WTC11 (cell line): ENCODE measurements around the gene CABP7. TPM values are rescaled to one million over a fixed set of nuclear protein-coding genes. Genes with fewer than 3 reads are reported as not detected.

Source experiments
- ATAC-seq: fragments of 200-7000 bp; cut with Tn5 transposase; 2 replicates; pipeline ENCODE4 v1.10.0; 2021; ENCODE audit warnings: mild to moderate bottlenecking, moderate library complexity
- CTCF ChIA-PET: fragments of 300-600 bp; sonication (Branson Sonifier 250); formaldehyde crosslinking; loops from one replicate; lab custom pipeline; 2021; ENCODE audit warnings: antibody characterized with exemption; lab: Charles Lee
- POLR2A ChIA-PET: fragments of 350-600 bp; sonication (Branson Sonifier 250); formaldehyde crosslinking; loops from one replicate; lab custom pipeline; 2021; ENCODE audit warnings: antibody characterized with exemption; lab: Charles Lee
- DNase-seq: peaks from one replicate; pipeline ENCODE4 v3.0.0; 2021; ENCODE audit warnings: low spot score
- H3K27ac Mint-ChIP-seq: 2 replicates; pipeline ENCODE4 v1.8.0; 2021; ENCODE audit warnings: mixed read lengths
- H3K27me3 Mint-ChIP-seq: 2 replicates; pipeline ENCODE4 v1.8.0; 2021; ENCODE audit warnings: low read depth, mild to moderate bottlenecking, moderate library complexity, mixed read lengths
- H3K36me3 Mint-ChIP-seq: 2 replicates; pipeline ENCODE4 v1.8.0; 2021; ENCODE audit warnings: mixed read lengths
- H3K4me1 Mint-ChIP-seq: 2 replicates; pipeline ENCODE4 v1.8.0; 2022; ENCODE audit warnings: mixed read lengths
- H3K4me3 Mint-ChIP-seq: 2 replicates; pipeline ENCODE4 v1.8.0; 2021; ENCODE audit warnings: mild to moderate bottlenecking, moderate library complexity, mixed read lengths
- H3K9me3 Mint-ChIP-seq: 2 replicates; pipeline ENCODE4 v1.8.0; 2021; ENCODE audit warnings: mixed read lengths
- ATF6 ChIP-seq: sonication (generic); formaldehyde crosslinking; IDR thresholded peaks from 2 replicates; pipeline ENCODE4 v1.8.1; 2023; ENCODE audit warnings: mild to moderate bottlenecking, missing genetic modification reagents
- CTCF ChIP-seq: fragments of 200-600 bp; IDR thresholded peaks from 2 replicates; pipeline ENCODE4 v1.8.0; 2022; ENCODE audit warnings: antibody characterized with exemption
- EMX1 ChIP-seq: fragments of 250-450 bp; sonication (Bioruptor Pico); IDR thresholded peaks from 2 replicates; pipeline ENCODE4 v1.8.0; 2021; ENCODE audit warnings: mild to moderate bottlenecking
- GRHL2 ChIP-seq: fragments of 250-450 bp; sonication (Bioruptor Pico); IDR thresholded peaks from 2 replicates; pipeline ENCODE4 v1.8.0; 2022; ENCODE audit warnings: mild to moderate bottlenecking, moderate library complexity; ENCODE audit not compliant: insufficient replicate concordance, severe bottlenecking
- GTF2I ChIP-seq: fragments of 250-450 bp; sonication (Bioruptor Pico); conservative IDR thresholded peaks from 2 replicates; pipeline ENCODE4 v1.4.0; 2021; ENCODE audit warnings: mild to moderate bottlenecking
- MYBL2 ChIP-seq: sonication (generic); formaldehyde crosslinking; IDR thresholded peaks from 2 replicates; pipeline ENCODE4 v1.8.1; 2023; ENCODE audit warnings: mild to moderate bottlenecking, moderate library complexity, missing genetic modification reagents
- NFE2L1 ChIP-seq: sonication (generic); formaldehyde crosslinking; IDR thresholded peaks from 2 replicates; pipeline ENCODE4 v1.8.1; 2023; ENCODE audit warnings: missing genetic modification reagents
- PRRX2 ChIP-seq: fragments of 250-450 bp; sonication (Bioruptor Pico); IDR thresholded peaks from 2 replicates; pipeline ENCODE4 v1.8.0; 2021; ENCODE audit warnings: mild to moderate bottlenecking
- SMAD3 ChIP-seq: sonication (generic); formaldehyde crosslinking; IDR thresholded peaks from 2 replicates; pipeline ENCODE4 v1.8.0; 2022; ENCODE audit warnings: missing genetic modification reagents, mild to moderate bottlenecking, borderline replicate concordance
- ZNF121 ChIP-seq: sonication (generic); formaldehyde crosslinking; IDR thresholded peaks from 2 replicates; pipeline ENCODE4 v1.8.0; 2023; ENCODE audit warnings: missing genetic modification reagents
- ZNF396 ChIP-seq: fragments of 250-450 bp; sonication (Bioruptor Pico); IDR thresholded peaks from 2 replicates; pipeline ENCODE4 v1.8.0; 2021; ENCODE audit warnings: mild to moderate bottlenecking, moderate library complexity, borderline replicate concordance
- ZNF416 ChIP-seq: fragments of 250-450 bp; sonication (Bioruptor Pico); IDR thresholded peaks from 2 replicates; pipeline ENCODE4 v1.9.0; 2021; ENCODE audit warnings: mild to moderate bottlenecking, inconsistent platforms
- ZNF671 ChIP-seq: fragments of 250-450 bp; sonication (Bioruptor Pico); IDR thresholded peaks from 2 replicates; pipeline ENCODE4 v1.8.0; 2021; ENCODE audit warnings: mild to moderate bottlenecking
- ZSCAN18 ChIP-seq: fragments of 250-450 bp; sonication (Bioruptor Pico); IDR thresholded peaks from 2 replicates; pipeline ENCODE4 v2.1.2; 2022; ENCODE audit warnings: mild to moderate bottlenecking, moderate library complexity
- total RNA-seq: library from RNA; stranded (reverse); gene quantifications from 3 replicates; pipeline ENCODE4 v1.2.3, GENCODE V29; 2021
- TF ChIP-seq, protein P1 (sequence below): sonication (generic); formaldehyde crosslinking; conservative IDR thresholded peaks from 2 replicates; pipeline ENCODE4 v1.8.1; 2022; ENCODE audit warnings: mild to moderate bottlenecking, missing genetic modification reagents
- TF ChIP-seq, protein P2 (sequence below): fragments of 250-450 bp; sonication (Bioruptor Pico); IDR thresholded peaks from 2 replicates; pipeline ENCODE4 v1.8.0; 2021; ENCODE audit warnings: mild to moderate bottlenecking
- TF ChIP-seq, protein P3 (sequence below): sonication (generic); formaldehyde crosslinking; IDR thresholded peaks from 2 replicates; pipeline ENCODE4 v1.8.1; 2023; ENCODE audit warnings: mild to moderate bottlenecking, missing genetic modification reagents
- TF ChIP-seq, protein P4 (sequence below): sonication (generic); formaldehyde crosslinking; IDR thresholded peaks from 2 replicates; pipeline ENCODE4 v1.8.0; 2023; ENCODE audit warnings: missing genetic modification reagents, mild to moderate bottlenecking, borderline replicate concordance
- TF ChIP-seq, protein P5 (sequence below): sonication (generic); formaldehyde crosslinking; IDR thresholded peaks from 2 replicates; pipeline ENCODE4 v1.8.1; 2023; ENCODE audit warnings: mild to moderate bottlenecking, missing genetic modification reagents, moderate library complexity
- TF ChIP-seq, protein P6 (sequence below): sonication (generic); formaldehyde crosslinking; IDR thresholded peaks from 2 replicates; pipeline ENCODE4 v1.8.0; 2022; ENCODE audit warnings: mild to moderate bottlenecking, missing genetic modification reagents
- TF ChIP-seq, protein P7 (sequence below): fragments of 250-450 bp; sonication (Bioruptor Pico); IDR thresholded peaks from 2 replicates; pipeline ENCODE4 v1.9.0; 2021; ENCODE audit warnings: mild to moderate bottlenecking

CABP7 gene
- total RNA-seq, 1 experiment from 2014 or later: 0.17 TPM

DNA sequence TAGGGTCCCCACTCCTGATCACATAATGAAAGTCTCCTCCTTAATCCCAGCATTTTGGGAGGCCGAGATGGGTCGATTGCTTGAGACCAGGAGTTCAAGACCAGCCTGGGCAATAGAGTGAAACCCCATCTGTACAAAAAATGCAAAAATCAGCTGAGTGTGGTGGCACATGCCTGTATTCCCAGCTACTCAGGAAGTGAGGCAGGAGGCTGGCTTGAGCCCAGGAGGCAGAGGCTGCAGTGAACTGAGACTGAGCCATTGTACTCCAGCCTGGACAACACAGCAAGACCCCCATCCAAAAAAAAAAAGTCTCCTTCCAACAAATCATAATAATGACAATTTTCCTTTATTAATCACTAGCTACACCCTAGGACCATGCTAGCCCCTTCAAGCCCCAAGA is 31.9 kb downstream of the CABP7 start (continued):
- TF ChIP-seq ZNF396 (CRISPR knock-in tag) (no peak), ZNF121 (CRISPR knock-in tag) (no peak), MYBL2 (CRISPR knock-in tag) (no peak), SMAD3 (CRISPR knock-in tag) (no peak)
- TF ChIP-seq, protein P1, sequence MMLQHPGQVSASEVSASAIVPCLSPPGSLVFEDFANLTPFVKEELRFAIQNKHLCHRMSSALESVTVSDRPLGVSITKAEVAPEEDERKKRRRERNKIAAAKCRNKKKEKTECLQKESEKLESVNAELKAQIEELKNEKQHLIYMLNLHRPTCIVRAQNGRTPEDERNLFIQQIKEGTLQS (CRISPR knock-in tag): no peak

GRCh38 chr22:29753808-29754657 is 34.2 kb downstream of the CABP7 start:
- H3K9me3 Mint-ChIP-seq: no peaks in the 10 kb centered on the region
- no peak for DNase-seq
- H3K36me3 Mint-ChIP-seq: no peaks in the 10 kb centered on the region
- no peak for ATAC-seq
- no peaks in the 10 kb centered on the region for H3K4me1 Mint-ChIP-seq
- no peak overlapping the region for H3K4me3 Mint-ChIP-seq
- H3K27ac Mint-ChIP-seq: no peak overlapping the region
- no peaks in the 10 kb centered on the region for H3K27me3 Mint-ChIP-seq
- ChIA-PET CTCF (interaction anchor here (1.1 kb wide), 1 partner anchor 64 kb away, joined by 4 read pairs; no protein-coding TSS in a partner anchor), POLR2A (no interaction called here)
- TF ChIP-seq PRRX2 (CRISPR knock-in tag) (no peak), ATF6 (CRISPR knock-in tag) (no peak), ZNF396 (CRISPR knock-in tag) (no peak), NFE2L1 (no peak), ZNF671 (CRISPR knock-in tag) (no peak), ZNF416 (CRISPR knock-in tag) (no peak), CTCF (no peak), ZSCAN18 (CRISPR knock-in tag) (no peak), GRHL2 (CRISPR knock-in tag) (no peak), GTF2I (no peak), EMX1 (no peak)
- TF ChIP-seq, protein P2, sequence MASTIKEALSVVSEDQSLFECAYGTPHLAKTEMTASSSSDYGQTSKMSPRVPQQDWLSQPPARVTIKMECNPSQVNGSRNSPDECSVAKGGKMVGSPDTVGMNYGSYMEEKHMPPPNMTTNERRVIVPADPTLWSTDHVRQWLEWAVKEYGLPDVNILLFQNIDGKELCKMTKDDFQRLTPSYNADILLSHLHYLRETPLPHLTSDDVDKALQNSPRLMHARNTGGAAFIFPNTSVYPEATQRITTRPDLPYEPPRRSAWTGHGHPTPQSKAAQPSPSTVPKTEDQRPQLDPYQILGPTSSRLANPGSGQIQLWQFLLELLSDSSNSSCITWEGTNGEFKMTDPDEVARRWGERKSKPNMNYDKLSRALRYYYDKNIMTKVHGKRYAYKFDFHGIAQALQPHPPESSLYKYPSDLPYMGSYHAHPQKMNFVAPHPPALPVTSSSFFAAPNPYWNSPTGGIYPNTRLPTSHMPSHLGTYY: no peak
- TF ChIP-seq, protein P3, sequence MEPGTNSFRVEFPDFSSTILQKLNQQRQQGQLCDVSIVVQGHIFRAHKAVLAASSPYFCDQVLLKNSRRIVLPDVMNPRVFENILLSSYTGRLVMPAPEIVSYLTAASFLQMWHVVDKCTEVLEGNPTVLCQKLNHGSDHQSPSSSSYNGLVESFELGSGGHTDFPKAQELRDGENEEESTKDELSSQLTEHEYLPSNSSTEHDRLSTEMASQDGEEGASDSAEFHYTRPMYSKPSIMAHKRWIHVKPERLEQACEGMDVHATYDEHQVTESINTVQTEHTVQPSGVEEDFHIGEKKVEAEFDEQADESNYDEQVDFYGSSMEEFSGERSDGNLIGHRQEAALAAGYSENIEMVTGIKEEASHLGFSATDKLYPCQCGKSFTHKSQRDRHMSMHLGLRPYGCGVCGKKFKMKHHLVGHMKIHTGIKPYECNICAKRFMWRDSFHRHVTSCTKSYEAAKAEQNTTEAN (CRISPR knock-in tag): no peak
- TF ChIP-seq, protein P4, sequence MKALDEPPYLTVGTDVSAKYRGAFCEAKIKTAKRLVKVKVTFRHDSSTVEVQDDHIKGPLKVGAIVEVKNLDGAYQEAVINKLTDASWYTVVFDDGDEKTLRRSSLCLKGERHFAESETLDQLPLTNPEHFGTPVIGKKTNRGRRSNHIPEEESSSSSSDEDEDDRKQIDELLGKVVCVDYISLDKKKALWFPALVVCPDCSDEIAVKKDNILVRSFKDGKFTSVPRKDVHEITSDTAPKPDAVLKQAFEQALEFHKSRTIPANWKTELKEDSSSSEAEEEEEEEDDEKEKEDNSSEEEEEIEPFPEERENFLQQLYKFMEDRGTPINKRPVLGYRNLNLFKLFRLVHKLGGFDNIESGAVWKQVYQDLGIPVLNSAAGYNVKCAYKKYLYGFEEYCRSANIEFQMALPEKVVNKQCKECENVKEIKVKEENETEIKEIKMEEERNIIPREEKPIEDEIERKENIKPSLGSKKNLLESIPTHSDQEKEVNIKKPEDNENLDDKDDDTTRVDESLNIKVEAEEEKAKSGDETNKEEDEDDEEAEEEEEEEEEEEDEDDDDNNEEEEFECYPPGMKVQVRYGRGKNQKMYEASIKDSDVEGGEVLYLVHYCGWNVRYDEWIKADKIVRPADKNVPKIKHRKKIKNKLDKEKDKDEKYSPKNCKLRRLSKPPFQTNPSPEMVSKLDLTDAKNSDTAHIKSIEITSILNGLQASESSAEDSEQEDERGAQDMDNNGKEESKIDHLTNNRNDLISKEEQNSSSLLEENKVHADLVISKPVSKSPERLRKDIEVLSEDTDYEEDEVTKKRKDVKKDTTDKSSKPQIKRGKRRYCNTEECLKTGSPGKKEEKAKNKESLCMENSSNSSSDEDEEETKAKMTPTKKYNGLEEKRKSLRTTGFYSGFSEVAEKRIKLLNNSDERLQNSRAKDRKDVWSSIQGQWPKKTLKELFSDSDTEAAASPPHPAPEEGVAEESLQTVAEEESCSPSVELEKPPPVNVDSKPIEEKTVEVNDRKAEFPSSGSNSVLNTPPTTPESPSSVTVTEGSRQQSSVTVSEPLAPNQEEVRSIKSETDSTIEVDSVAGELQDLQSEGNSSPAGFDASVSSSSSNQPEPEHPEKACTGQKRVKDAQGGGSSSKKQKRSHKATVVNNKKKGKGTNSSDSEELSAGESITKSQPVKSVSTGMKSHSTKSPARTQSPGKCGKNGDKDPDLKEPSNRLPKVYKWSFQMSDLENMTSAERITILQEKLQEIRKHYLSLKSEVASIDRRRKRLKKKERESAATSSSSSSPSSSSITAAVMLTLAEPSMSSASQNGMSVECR (CRISPR knock-in tag): no peak
- TF ChIP-seq, protein P5, sequence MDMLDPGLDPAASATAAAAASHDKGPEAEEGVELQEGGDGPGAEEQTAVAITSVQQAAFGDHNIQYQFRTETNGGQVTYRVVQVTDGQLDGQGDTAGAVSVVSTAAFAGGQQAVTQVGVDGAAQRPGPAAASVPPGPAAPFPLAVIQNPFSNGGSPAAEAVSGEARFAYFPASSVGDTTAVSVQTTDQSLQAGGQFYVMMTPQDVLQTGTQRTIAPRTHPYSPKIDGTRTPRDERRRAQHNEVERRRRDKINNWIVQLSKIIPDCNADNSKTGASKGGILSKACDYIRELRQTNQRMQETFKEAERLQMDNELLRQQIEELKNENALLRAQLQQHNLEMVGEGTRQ (CRISPR knock-in tag): no peak
- TF ChIP-seq, protein P6, sequence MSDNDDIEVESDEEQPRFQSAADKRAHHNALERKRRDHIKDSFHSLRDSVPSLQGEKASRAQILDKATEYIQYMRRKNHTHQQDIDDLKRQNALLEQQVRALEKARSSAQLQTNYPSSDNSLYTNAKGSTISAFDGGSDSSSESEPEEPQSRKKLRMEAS (CRISPR knock-in tag): no peak
- TF ChIP-seq, protein P7, sequence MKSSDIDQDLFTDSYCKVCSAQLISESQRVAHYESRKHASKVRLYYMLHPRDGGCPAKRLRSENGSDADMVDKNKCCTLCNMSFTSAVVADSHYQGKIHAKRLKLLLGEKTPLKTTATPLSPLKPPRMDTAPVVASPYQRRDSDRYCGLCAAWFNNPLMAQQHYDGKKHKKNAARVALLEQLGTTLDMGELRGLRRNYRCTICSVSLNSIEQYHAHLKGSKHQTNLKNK (CRISPR knock-in tag): no peak
